NCI-H446 (cell line): ENCODE data around the gene NR2F2.

Experiments
- DNase-seq, 2 experiments: peaks; one replicate each; lab custom pipeline; 2025; lab: John Stamatoyannopoulos, UW

Gene NR2F2

GRCh38 chr15:96330450-96331143 lies at the start of gene NR2F2:
Gene NR2F2, plus strand, starts transcription at chr15:96330700. Its CDS starts 1,406 bp downstream, at chr15:96332106.
- peak; percentile 58 to 94 for DNase-seq

GRCh38 chr15:96285305-96285704 lies 45.2 kb upstream of the NR2F2 start:
- DNase-seq = no peak

- no peak for DNase-seq
Measured at GRCh38 chr15:96285729-96286254, 44.7 kb upstream of the NR2F2 start.

- no peak for DNase-seq
Measured at GRCh38 chr15:96290679-96291078, 39.8 kb upstream of the NR2F2 start.

- no peak for DNase-seq
Measured at GRCh38 chr15:96292635-96293034, 37.9 kb upstream of the NR2F2 start.

- no peak for DNase-seq
Measured at GRCh38 chr15:96293441-96293840, 37.1 kb upstream of the NR2F2 start.

- no peak for DNase-seq
Measured at GRCh38 chr15:96294766-96295165, 35.7 kb upstream of the NR2F2 start.

- DNase-seq = no peak
Measured at GRCh38 chr15:96296264-96296663, 34.2 kb upstream of the NR2F2 start.

GRCh38 chr15:96297783-96298182 lies 32.7 kb upstream of the NR2F2 start:
- DNase-seq = no peak

- DNase-seq = no peak
Measured at GRCh38 chr15:96298217-96298616, 32.3 kb upstream of the NR2F2 start.

GRCh38 chr15:96300836-96301235 lies 29.7 kb upstream of the NR2F2 start:
- no peak for DNase-seq

- no peak for DNase-seq
Measured at GRCh38 chr15:96303503-96304056, 26.9 kb upstream of the NR2F2 start.

GRCh38 chr15:96304839-96305238 lies 25.7 kb upstream of the NR2F2 start:
- DNase-seq = no peak

GRCh38 chr15:96306321-96306720 lies 24.2 kb upstream of the NR2F2 start:
- DNase-seq = no peak

- no peak for DNase-seq
Measured at GRCh38 chr15:96307856-96308394, 22.6 kb upstream of the NR2F2 start.

- no peak for DNase-seq
Measured at GRCh38 chr15:96309143-96309660, 21.3 kb upstream of the NR2F2 start.

- DNase-seq = no peak
Measured at GRCh38 chr15:96311256-96311955, 19.1 kb upstream of the NR2F2 start.

GRCh38 chr15:96311956-96312294 lies 18.6 kb upstream of the NR2F2 start:
- no peak for DNase-seq

GRCh38 chr15:96312641-96313335 lies 17.7 kb upstream of the NR2F2 start:
- DNase-seq = no peak

GRCh38 chr15:96314518-96314917 lies 16.0 kb upstream of the NR2F2 start:
- no peak for DNase-seq

GRCh38 chr15:96314963-96315362 lies 15.5 kb upstream of the NR2F2 start:
- no peak for DNase-seq
